Measurements from ENCODE around the gene HBA1. TPM values are rescaled to one million over a fixed set of nuclear protein-coding genes. Genes with fewer than 3 reads are reported as not detected.

HBA1 gene
- total RNA-seq, 3 donors from 2014 or later (not counting 1 experiment from before 2014, with no cell fraction given) = 16.9 TPM; not detected in 2

- intact Hi-C loops (cut with micrococcal nuclease) = no loop called here
- H3K36me3 ChIP-seq (ENCODE audit: control insufficient read depth, insufficient read depth, low read length) = no peaks in the 10 kb centered on the region
These were observed 31.7 kb upstream of the HBA1 start for GRCh38 chr16:144797-145252.

GRCh38 chr16:146646-147045, 29.8 kb upstream of the HBA1 start:
- no peak for DNase-seq
- WGBS (ENCODE audit: insufficient coverage) = 83% methylated on average over 2 of the region's 2 CpGs
- no peaks in the 10 kb centered on the region for H3K9me3 ChIP-seq (ENCODE audit: control insufficient read depth, insufficient read depth, low read length)
- intact Hi-C loops (cut with micrococcal nuclease) = no loop called here
- no peak overlapping the region for H3K27ac ChIP-seq (ENCODE audit: low read length)
- H3K4me1 Mint-ChIP-seq = no peaks in the 10 kb centered on the region
- ATAC-seq = no peak
- H3K4me1 ChIP-seq (ENCODE audit: control insufficient read depth, insufficient read depth, low read length) = no peaks in the 10 kb centered on the region
- H3K27ac Mint-ChIP-seq = no peak overlapping the region
- H3K9me3 Mint-ChIP-seq = no peaks in the 10 kb centered on the region
- no peak for TF ChIP-seq CTCF (IDR thresholded peaks at IDR 0.05)
- no peak overlapping the region for H3K4me3 ChIP-seq (ENCODE audit: low read length)
- H3K27me3 ChIP-seq (ENCODE audit: control insufficient read depth, insufficient read depth, low read length) = no peaks in the 10 kb centered on the region
- H3K27me3 Mint-ChIP-seq (ENCODE audit: low read depth in 2 of 2) = peaks cover 6 to 7% of the 10 kb centered on the region in 2 donors
- no peaks in the 10 kb centered on the region for H3K36me3 ChIP-seq (ENCODE audit: control insufficient read depth, insufficient read depth, low read length)
- no peak overlapping the region for H3K4me3 Mint-ChIP-seq
- no peaks in the 10 kb centered on the region for H3K36me3 Mint-ChIP-seq

More at GRCh38 chr16:144797-145252, 31.7 kb upstream of the HBA1 start:
- no peaks in the 10 kb centered on the region for H3K9me3 ChIP-seq (ENCODE audit: control insufficient read depth, insufficient read depth, low read length)
- Mint-ChIP-seq H3K36me3 (no peaks in the 10 kb centered on the region), H3K4me1 (no peaks in the 10 kb centered on the region), H3K27ac (no peak overlapping the region), H3K9me3 (no peaks in the 10 kb centered on the region), H3K27me3 (ENCODE audit: low read depth in 2 of 2) (peaks cover 6 to 7% of the 10 kb centered on the region in 2 donors), H3K4me3 (no peak overlapping the region)
- no peak overlapping the region for H3K4me3 ChIP-seq (ENCODE audit: low read length)
- ATAC-seq = no peak
- no peaks in the 10 kb centered on the region for H3K27me3 ChIP-seq (ENCODE audit: control insufficient read depth, insufficient read depth, low read length)
- no peak for DNase-seq
- no peak for TF ChIP-seq CTCF (IDR thresholded peaks at IDR 0.05)
- no peak overlapping the region for H3K27ac ChIP-seq (ENCODE audit: low read length)
- 92% methylated on average over 14 of the region's 14 CpGs for WGBS (ENCODE audit: insufficient coverage)
- H3K4me1 ChIP-seq (ENCODE audit: control insufficient read depth, insufficient read depth, low read length) = no peaks in the 10 kb centered on the region

- TF ChIP-seq CTCF (IDR thresholded peaks at IDR 0.05) = no peak
- intact Hi-C loops (cut with micrococcal nuclease) = no loop called here
- DNase-seq (no peak), ATAC-seq (no peak)
- 57% methylated on average over 9 of the region's 9 CpGs for WGBS (ENCODE audit: insufficient coverage)
- no peaks in the 10 kb centered on the region for H3K27me3 ChIP-seq (ENCODE audit: control insufficient read depth, insufficient read depth, low read length)
- Mint-ChIP-seq H3K4me1 (peaks cover under 1% of the 10 kb centered on the region in 2 donors), H3K4me3 (no peak overlapping the region), H3K27me3 (ENCODE audit: low read depth in 2 of 2) (peaks cover 3 to 6% of the 10 kb centered on the region in 2 donors), H3K27ac (no peak overlapping the region), H3K9me3 (no peaks in the 10 kb centered on the region), H3K36me3 (no peaks in the 10 kb centered on the region)
- no peak overlapping the region for H3K4me3 ChIP-seq (ENCODE audit: low read length)
- H3K4me1 ChIP-seq (ENCODE audit: control insufficient read depth, insufficient read depth, low read length) = peaks cover under 1% of the 10 kb centered on the region
- no peak overlapping the region for H3K27ac ChIP-seq (ENCODE audit: low read length)
- no peaks in the 10 kb centered on the region for H3K36me3 ChIP-seq (ENCODE audit: control insufficient read depth, insufficient read depth, low read length)
- no peaks in the 10 kb centered on the region for H3K9me3 ChIP-seq (ENCODE audit: control insufficient read depth, insufficient read depth, low read length)
These were observed 27.3 kb upstream of the HBA1 start for GRCh38 chr16:149024-149660.
